Measurements from ENCODE around the gene SGK1. TPM values are rescaled to one million over a fixed set of nuclear protein-coding genes. Genes with fewer than 3 reads are reported as not detected.

SGK1 gene
- total RNA-seq, 1 experiment from 2014 or later: 7.8 TPM

- peaks cover 13% of the 10 kb centered on the region for H3K27me3 Mint-ChIP-seq (ENCODE audit: low read depth)
- DNase-seq: no peak
- TF ChIP-seq CTCF (conservative IDR thresholded peaks at IDR 0.05): no peak
- Histone ChIP-seq H3K14ac (ENCODE audit: insufficient read depth, low read length) (no peak overlapping the region), H2AK5ac (ENCODE audit: insufficient read length, low read length) (no peak overlapping the region), H3T11ph (ENCODE audit: low read length) (no peak overlapping the region), H3K4me1 (ENCODE audit: insufficient read depth, low read length) (no peaks in the 10 kb centered on the region), H3K79me2 (ENCODE audit: insufficient read depth, low read length) (no peaks in the 10 kb centered on the region), H4K8ac (replicated peaks; ENCODE audit: insufficient read length, low read depth, low read length) (no peak overlapping the region), H3K9ac (ENCODE audit: extremely low read depth, insufficient read length, low read length) (no peak overlapping the region), H4K91ac (ENCODE audit: insufficient read length, low read depth, low read length) (no peak overlapping the region), H3K4me2 (ENCODE audit: insufficient read depth, insufficient read length, low read length) (no peak overlapping the region), H2AFZ (ENCODE audit: low read length) (no peak overlapping the region), H2BK120ac (ENCODE audit: low read depth, low read length, poor library complexity, severe bottlenecking) (no peak overlapping the region), H3K27ac (ENCODE audit: insufficient read length, low read depth, low read length) (no peak overlapping the region), H3K79me1 (ENCODE audit: insufficient read depth, low read depth, low read length, poor library complexity, severe bottlenecking) (no peaks in the 10 kb centered on the region), H2BK12ac (ENCODE audit: insufficient read length, low read depth, low read length) (no peak overlapping the region), H3K9me3 (ENCODE audit: control insufficient read depth, low read depth, low read length) (no peaks in the 10 kb centered on the region), H3K23me2 (ENCODE audit: insufficient read length, low read depth, low read length, poor library complexity, severe bottlenecking) (no peaks in the 10 kb centered on the region), H2BK15ac (ENCODE audit: low read depth, low read length) (no peak overlapping the region), H3K23ac (ENCODE audit: insufficient read length, low read depth, low read length) (no peak overlapping the region), H4K5ac (ENCODE audit: insufficient read length, low read depth, low read length) (no peak overlapping the region), H2BK20ac (ENCODE audit: low read depth, low read length, poor library complexity, severe bottlenecking) (no peak overlapping the region), H3K4ac (ENCODE audit: low read depth, low read length) (no peak overlapping the region), H3K27me3 (ENCODE audit: insufficient read depth, low read length) (no peaks in the 10 kb centered on the region), H4K20me1 (ENCODE audit: control insufficient read depth, insufficient read depth, insufficient read length) (no peaks in the 10 kb centered on the region), H3K56ac (ENCODE audit: insufficient read length, low read depth, low read length) (no peak overlapping the region), H3K18ac (ENCODE audit: insufficient read length, low read depth, low read length) (no peak overlapping the region), H2BK5ac (ENCODE audit: insufficient read length, low read length) (no peak overlapping the region)
- H3K4me3 Mint-ChIP-seq: no peak overlapping the region
- no peaks in the 10 kb centered on the region for H3K36me3 Mint-ChIP-seq (ENCODE audit: insufficient read depth in 1 of 3, low read depth in 3 of 3)
- peaks cover 0 to 3% of the 10 kb centered on the region in 2 experiments; a peak in 1 of 5 replicates for H3K9me3 Mint-ChIP-seq
- WGBS (ENCODE audit: extremely low coverage, insufficient read length, low lambda C conversion rate): no CpG with 5 or more reads among the region's 2 CpGs
- no peak overlapping the region for H3K27ac Mint-ChIP-seq
- peaks cover 2 to 5% of the 10 kb centered on the region in 2 experiments; a peak in 3 of 4 replicates for H3K4me1 Mint-ChIP-seq
Observed at GRCh38 chr6:134323698-134324097, 5.8 kb upstream of the SGK1 start.
